Neutrophil (primary cell): ENCODE data around the gene RRP36.

Experiments
- H3K27ac ChIP-seq: fragments of 200-600 bp; sonication (generic); 2 replicates; pipeline ENCODE4 v1.5.1; 2016; ENCODE audit warnings: mild to moderate bottlenecking, moderate library complexity
- H3K27me3 ChIP-seq: fragments of 200-600 bp; sonication (generic); 2 replicates; pipeline ENCODE4 v1.6.0; 2016; ENCODE audit warnings: mild to moderate bottlenecking
- H3K36me3 ChIP-seq: fragments of 200-600 bp; sonication (generic); 2 replicates; pipeline ENCODE4 v1.5.1; 2017
- H3K4me1 ChIP-seq, 2 experiments: fragments of 200-600 bp in 1 of 2; sonication (generic) in 1 of 2; 1 replicate in 1 of 2; 2 replicates in 1 of 2; pipeline versions ENCODE4 v1.5.1 to v1.6.1; 2013 to 2016; ENCODE audit warnings: low read depth in 1 of 2, low read length in 1 of 2, mild to moderate bottlenecking in 1 of 2, moderate library complexity in 1 of 2; ENCODE audit not compliant: control insufficient read depth in 1 of 2, insufficient read depth in 1 of 2
- H3K4me3 ChIP-seq, 2 experiments: fragments of 200-600 bp in 1 of 2; sonication (generic) in 1 of 2; 1 replicate in 1 of 2; 2 replicates in 1 of 2; pipeline ENCODE4 v1.5.1; 2013 to 2016; ENCODE audit warnings: low read depth in 1 of 2, low read length in 1 of 2, mild to moderate bottlenecking in 1 of 2, moderate library complexity in 1 of 2
- H3K9me3 ChIP-seq: fragments of 200-600 bp; sonication (generic); 2 replicates; pipeline ENCODE4 v1.5.1; 2016
- CTCF ChIP-seq: fragments of 200-600 bp; sonication (generic); IDR thresholded peaks from 2 replicates; pipeline ENCODE4 v1.5.1; 2016; ENCODE audit warnings: antibody characterized with exemption

RRP36 gene

GRCh38 chr6:43035495-43036194 lies 14.2 kb downstream of the RRP36 start:
- Histone ChIP-seq H3K9me3 (no peaks in the 10 kb centered on the region), H3K27ac (no peak overlapping the region), H3K36me3 (peaks cover 83% of the 10 kb centered on the region), H3K4me3 (no peak overlapping the region), H3K27me3 (no peaks in the 10 kb centered on the region), H3K4me1 (no peaks in the 10 kb centered on the region)
- no peak for TF ChIP-seq CTCF

GRCh38 chr6:43036712-43037111 lies 15.3 kb downstream of the RRP36 start:
- Histone ChIP-seq H3K27me3 (no peaks in the 10 kb centered on the region), H3K27ac (no peak overlapping the region), H3K4me3 (no peak overlapping the region), H3K4me1 (no peaks in the 10 kb centered on the region), H3K9me3 (no peaks in the 10 kb centered on the region), H3K36me3 (peaks cover 88% of the 10 kb centered on the region)
- no peak for TF ChIP-seq CTCF

- no peaks in the 10 kb centered on the region for H3K4me1 ChIP-seq
Observed at GRCh38 chr6:43037197-43037596, 15.8 kb downstream of the RRP36 start.

GRCh38 chr6:43037706-43038105 lies 16.3 kb downstream of the RRP36 start:
- H3K4me3 ChIP-seq, result no peak overlapping the region
- peaks cover 90% of the 10 kb centered on the region for H3K36me3 ChIP-seq
- H3K27ac ChIP-seq, result no peak overlapping the region
- H3K27me3 ChIP-seq, result no peaks in the 10 kb centered on the region
- H3K9me3 ChIP-seq, result no peaks in the 10 kb centered on the region
- no peaks in the 10 kb centered on the region for H3K4me1 ChIP-seq
- TF ChIP-seq CTCF, result no peak

More at GRCh38 chr6:43037197-43037596, 15.8 kb downstream of the RRP36 start:
- H3K27ac ChIP-seq, result no peak overlapping the region
- H3K36me3 ChIP-seq, result peaks cover 88% of the 10 kb centered on the region
- H3K27me3 ChIP-seq, result no peaks in the 10 kb centered on the region
- no peak for TF ChIP-seq CTCF
- no peaks in the 10 kb centered on the region for H3K9me3 ChIP-seq
- no peak overlapping the region for H3K4me3 ChIP-seq

- no peak overlapping the region for H3K4me3 ChIP-seq
- H3K4me1 ChIP-seq, result no peaks in the 10 kb centered on the region
- H3K27ac ChIP-seq, result no peak overlapping the region
- peaks cover 92% of the 10 kb centered on the region for H3K36me3 ChIP-seq
- H3K9me3 ChIP-seq, result no peaks in the 10 kb centered on the region
- no peaks in the 10 kb centered on the region for H3K27me3 ChIP-seq
- TF ChIP-seq CTCF, result no peak
Observed at GRCh38 chr6:43038727-43039126, 17.3 kb downstream of the RRP36 start.
